NCI-H69 (cell line): ENCODE measurements around the gene INPP4A.

ENCODE experiments used
- DNase-seq: peaks from one replicate; lab custom pipeline; 2025; lab: John Stamatoyannopoulos, UW

INPP4A gene

GRCh38 chr2:98460573-98461497, 16.2 kb downstream of the INPP4A start:
- DNase-seq, result peak; percentile 22

DNA sequence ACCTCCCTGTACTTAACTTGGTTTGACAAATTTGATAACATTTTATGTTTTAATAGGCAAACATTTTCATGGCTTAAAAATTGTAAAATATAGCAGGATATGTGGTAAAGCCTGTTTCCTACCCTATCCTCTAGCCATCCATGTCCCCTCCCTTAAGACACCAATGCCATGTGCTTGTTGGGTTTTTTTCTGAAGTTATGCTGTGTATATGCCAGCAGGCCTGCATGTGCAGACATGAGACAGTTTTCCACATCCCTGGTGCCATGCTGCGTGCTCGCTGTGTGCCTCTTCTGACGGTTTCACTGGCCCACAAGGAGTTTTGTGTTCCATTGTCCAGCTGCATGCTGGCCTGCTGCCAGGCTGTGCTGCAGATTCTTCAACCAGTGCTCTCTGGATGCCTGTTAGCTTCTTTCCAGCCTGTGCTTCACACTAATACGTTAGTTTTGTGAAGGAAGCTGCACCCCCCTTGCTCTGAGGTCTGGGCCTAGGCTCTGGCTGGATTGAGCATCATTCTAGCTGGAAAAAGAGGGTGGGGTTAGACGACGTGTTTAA, 16.9 kb downstream of the INPP4A start:
- peak; percentile 25 for DNase-seq

DNA sequence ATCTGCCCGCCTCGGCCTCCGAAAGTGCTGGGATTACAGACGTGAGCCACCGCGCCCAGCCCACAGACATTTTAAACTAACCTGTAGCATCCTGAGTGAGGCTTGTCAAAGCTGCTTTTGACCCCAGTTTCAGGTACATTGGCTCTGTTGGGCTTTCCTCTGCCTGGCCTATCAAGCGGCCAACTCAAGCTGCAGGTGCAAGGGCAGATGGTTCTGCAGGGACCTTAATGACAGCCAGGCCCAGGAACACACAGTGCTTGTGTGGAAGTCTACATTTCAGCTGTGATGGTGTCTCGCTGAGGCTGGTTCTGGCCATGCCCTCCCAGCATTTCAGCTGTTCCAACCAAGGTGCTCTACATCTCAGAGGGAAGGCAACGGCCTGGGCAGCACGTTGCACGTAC, 18.4 kb downstream of the INPP4A start:
- DNase-seq, result peak; percentile 63

- DNase-seq, result peak; percentile 82
Measured at GRCh38 chr2:98463551-98463971, 18.9 kb downstream of the INPP4A start.

- DNase-seq, result no peak
Measured at GRCh38 chr2:98463988-98464771, 19.5 kb downstream of the INPP4A start.

DNA sequence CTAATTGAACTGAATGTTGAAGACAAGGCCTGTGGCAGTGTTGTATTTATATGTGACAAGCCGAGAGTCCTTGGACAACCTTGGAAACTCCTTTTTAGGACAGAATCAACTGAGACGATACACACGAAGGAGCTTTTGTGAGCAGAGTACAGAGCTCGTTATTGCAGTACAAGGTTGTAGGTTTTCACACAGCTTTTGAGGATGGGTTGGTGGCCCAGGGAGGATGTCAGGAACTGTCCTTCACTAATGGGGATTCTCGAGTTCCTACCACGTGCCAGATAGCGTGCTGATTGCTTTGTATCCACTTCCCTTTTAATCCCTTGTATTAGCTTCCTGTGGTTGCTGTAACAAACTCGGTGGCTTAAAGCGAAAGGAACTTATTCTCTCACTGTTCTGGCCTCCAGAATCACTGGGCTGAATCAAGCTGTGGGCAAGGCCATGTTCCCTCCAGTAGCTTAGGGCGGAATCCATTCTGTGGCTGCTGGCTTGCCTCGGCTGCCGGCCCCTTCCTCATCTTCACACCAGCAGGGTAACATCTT, 20.2 kb downstream of the INPP4A start:
- no peak for DNase-seq

- DNase-seq, result peak; percentile 90
Measured at GRCh38 chr2:98465456-98466226, 21.0 kb downstream of the INPP4A start.

DNA sequence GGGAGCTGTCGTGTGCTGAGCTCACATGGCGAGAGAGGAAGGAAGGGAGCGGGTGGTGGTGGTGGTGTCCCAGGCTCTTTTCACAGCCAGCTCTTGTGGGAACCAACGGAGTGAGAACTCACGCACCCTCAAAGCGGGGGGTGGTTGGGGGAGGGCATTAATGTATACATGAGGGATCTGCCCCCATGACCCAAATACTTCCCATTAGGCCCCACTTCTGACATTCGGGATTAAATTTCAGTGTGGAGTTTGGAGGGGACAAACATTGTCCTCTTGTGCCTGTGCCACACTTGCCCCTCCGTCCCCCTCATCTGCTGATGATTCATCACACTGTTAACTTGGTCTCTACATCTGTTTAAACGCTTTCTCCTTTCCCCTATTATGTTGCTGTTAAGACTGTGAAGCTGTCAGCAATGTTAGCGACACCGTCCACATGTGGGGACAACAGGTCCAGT, 22.5 kb downstream of the INPP4A start:
- DNase-seq, result no peak

GRCh38 chr2:98467652-98468051, 23.0 kb downstream of the INPP4A start:
- DNase-seq, result no peak

- peak; percentile 52 for DNase-seq
Measured at GRCh38 chr2:98468621-98469236, 24.1 kb downstream of the INPP4A start.

- DNase-seq, result no peak
Measured at GRCh38 chr2:98469862-98470544, 25.3 kb downstream of the INPP4A start.

- no peak for DNase-seq
Measured at GRCh38 chr2:98470851-98471255, 26.2 kb downstream of the INPP4A start.

GRCh38 chr2:98471402-98472131, 26.9 kb downstream of the INPP4A start:
- DNase-seq, result no peak

GRCh38 chr2:98472132-98472650, 27.5 kb downstream of the INPP4A start:
- DNase-seq, result peak; percentile 3

- no peak for DNase-seq
Measured at GRCh38 chr2:98472961-98473746, 28.5 kb downstream of the INPP4A start.

DNA sequence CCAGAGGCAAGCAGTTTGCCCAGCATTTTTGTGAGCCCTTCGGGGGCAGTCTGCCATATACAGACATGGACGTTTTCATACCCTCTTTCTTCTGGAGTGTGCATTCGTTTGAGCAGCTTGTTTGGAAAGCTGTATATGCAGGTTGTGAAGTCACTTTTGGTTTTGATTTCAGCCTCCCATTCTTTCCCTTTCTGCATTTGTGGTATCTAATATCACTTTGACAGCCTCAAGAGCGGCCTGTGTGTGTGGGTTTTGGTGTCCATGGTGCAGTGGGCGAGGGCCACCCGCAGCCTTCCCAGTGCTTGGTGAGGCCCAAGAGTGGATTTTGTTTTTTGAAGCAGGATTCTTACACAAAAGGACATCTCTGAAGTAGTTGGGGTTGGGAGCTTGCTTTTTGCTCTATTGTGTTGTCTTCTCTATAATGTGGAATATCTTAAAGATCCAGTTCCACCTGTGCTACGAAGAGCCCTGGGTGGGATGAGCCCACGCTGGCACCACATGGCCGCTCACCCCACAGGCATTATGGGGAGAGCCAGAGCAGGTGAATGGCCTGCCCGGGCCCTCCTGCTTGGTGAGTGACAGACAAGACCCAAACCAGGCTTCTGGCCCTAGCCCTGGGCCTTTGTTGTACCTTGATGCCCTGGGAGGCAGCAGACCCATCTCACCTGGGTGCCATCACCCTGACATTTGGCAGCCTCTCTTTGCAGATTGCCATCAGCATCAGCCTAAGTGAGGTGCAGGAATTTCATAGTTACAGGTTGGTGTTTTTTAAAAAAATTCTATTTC, 29.5 kb downstream of the INPP4A start:
- DNase-seq, result no peak

DNA sequence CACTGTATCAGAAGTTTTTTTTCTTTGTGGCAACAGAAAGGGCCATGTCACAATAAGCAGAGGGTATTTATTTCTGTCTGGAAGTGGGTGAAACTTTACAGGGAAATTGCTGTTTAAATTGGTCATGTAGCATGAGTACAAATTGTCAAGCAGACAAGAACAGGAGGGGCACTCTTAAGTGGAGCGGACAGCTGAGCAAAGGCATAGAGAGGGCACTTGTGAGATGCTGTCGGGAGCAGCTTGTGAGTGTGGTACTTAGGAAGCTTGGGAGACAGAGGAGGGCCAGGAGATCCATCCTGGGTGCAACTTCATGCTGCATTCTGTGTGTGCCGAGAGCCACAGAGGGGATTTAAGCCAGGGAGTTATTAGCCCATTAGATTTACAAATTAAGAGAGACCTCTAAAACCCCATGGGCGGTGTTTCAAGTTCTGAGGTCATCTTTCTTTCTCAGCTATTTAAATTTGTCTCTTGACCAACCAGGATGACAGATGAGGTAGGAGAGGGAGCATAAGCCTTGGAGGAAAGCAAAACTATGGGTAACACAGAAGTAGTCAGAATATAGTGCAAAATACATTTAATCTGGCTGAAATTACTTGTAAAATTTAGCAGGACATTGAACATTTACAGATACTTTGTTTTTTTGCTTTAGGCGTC, 30.4 kb downstream of the INPP4A start:
- DNase-seq, result peak; percentile 17
